IMR-90 (cell line): ENCODE data around the gene CCDC90B. TPM values are rescaled to one million over a fixed set of nuclear protein-coding genes. Genes with fewer than 3 reads are reported as not detected.

ENCODE experiments used
- ATAC-seq: fragments of 200-7000 bp; cut with Tn5 transposase; 2 replicates; pipeline ENCODE4 v1.9.1; 2020; ENCODE audit warnings: low read depth, mild to moderate bottlenecking, moderate library complexity
- BruUV-seq: library from RNA; stranded (reverse); fragments of 400-500 nt; replicated peaks from 2 replicates; lab custom pipeline; 2021; lab: Mats Ljungman, UMichigan
- CTCF ChIA-PET: fragments of 300-600 bp; formaldehyde crosslinking; extraction: SDS; loops from one replicate; lab custom pipeline; 2021; ENCODE audit warnings: antibody characterized with exemption; lab: Yijun Ruan, JAX
- POLR2A ChIA-PET: fragments of 300-600 bp; sonication (Branson Sonifier 250); formaldehyde crosslinking; loops from one replicate; lab custom pipeline; 2022; ENCODE audit warnings: antibody characterized with exemption; ENCODE audit not compliant: unreplicated experiment; lab: Charles Lee
- DNase-seq: peaks from one replicate; pipeline ENCODE4 v3.0.0; 2013
- H2AFZ ChIP-seq: replicated peaks from 2 replicates; pipeline ENCODE3; 2013; ENCODE audit warnings: low read length, mild to moderate bottlenecking; ENCODE audit not compliant: poor library complexity
- H2AK5ac ChIP-seq: 2 replicates; pipeline ENCODE4 v1.6.1; 2013; ENCODE audit warnings: low read depth, low read length, inconsistent platforms
- H2AK9ac ChIP-seq: replicated peaks from 2 replicates; pipeline ENCODE3; 2013; ENCODE audit warnings: mild to moderate bottlenecking, low read depth, low read length, moderate library complexity; ENCODE audit not compliant: poor library complexity
- H2BK120ac ChIP-seq: 2 replicates; pipeline ENCODE4 v1.6.1; 2013; ENCODE audit warnings: low read depth, low read length, inconsistent platforms
- H2BK15ac ChIP-seq: 3 replicates; pipeline ENCODE4 v1.6.1; 2013; ENCODE audit warnings: low read depth, low read length, inconsistent platforms
- H2BK20ac ChIP-seq: 2 replicates; pipeline ENCODE4 v1.6.1; 2013; ENCODE audit warnings: low read depth, mild to moderate bottlenecking, inconsistent platforms, low read length, moderate library complexity
- H2BK5ac ChIP-seq: 2 replicates; pipeline ENCODE4 v1.6.1; 2013; ENCODE audit warnings: mild to moderate bottlenecking, low read depth, low read length, inconsistent platforms; ENCODE audit not compliant: poor library complexity, severe bottlenecking
- H3K14ac ChIP-seq: replicated peaks from 2 replicates; pipeline ENCODE4 v1.6.1; 2013; ENCODE audit warnings: low read depth, low read length, inconsistent platforms
- H3K18ac ChIP-seq: 2 replicates; pipeline ENCODE4 v1.6.1; 2013; ENCODE audit warnings: low read depth, low read length, control low read depth
- H3K23ac ChIP-seq: 2 replicates; pipeline ENCODE4 v1.6.1; 2013; ENCODE audit warnings: low read depth, low read length, inconsistent platforms
- H3K27ac ChIP-seq: 2 replicates; pipeline ENCODE4 v1.5.1; 2013; ENCODE audit warnings: mild to moderate bottlenecking, control low read depth, low read length; ENCODE audit not compliant: insufficient read depth
- H3K27me3 ChIP-seq: 2 replicates; pipeline ENCODE4 v1.6.1; 2013; ENCODE audit warnings: low read length; ENCODE audit not compliant: control insufficient read depth, insufficient read depth
- H3K36me3 ChIP-seq: 2 replicates; pipeline ENCODE4 v1.6.1; 2013; ENCODE audit warnings: low read length, mixed read lengths; ENCODE audit not compliant: control insufficient read depth, insufficient read depth
- H3K4ac ChIP-seq: 2 replicates; pipeline ENCODE4 v1.6.1; 2013; ENCODE audit warnings: low read depth, low read length, inconsistent platforms
- H3K4me1 ChIP-seq: 2 replicates; pipeline ENCODE4 v1.6.1; 2013; ENCODE audit warnings: low read length, mixed read lengths; ENCODE audit not compliant: control insufficient read depth, insufficient read depth
- H3K4me2 ChIP-seq: 2 replicates; pipeline ENCODE4 v1.6.1; 2013; ENCODE audit warnings: low read depth, mild to moderate bottlenecking, control low read depth, low read length, moderate library complexity
- H3K4me3 ChIP-seq: 2 replicates; pipeline ENCODE4 v1.5.1; 2013; ENCODE audit warnings: low read depth, mild to moderate bottlenecking, control low read depth, low read length, moderate library complexity; ENCODE audit not compliant: insufficient read depth
- H3K56ac ChIP-seq: 2 replicates; pipeline ENCODE4 v1.6.1; 2013; ENCODE audit warnings: low read length, inconsistent platforms; ENCODE audit not compliant: insufficient read depth; ENCODE audit errors: extremely low read depth
- H3K79me1 ChIP-seq, 2 experiments: 2 replicates each; pipeline ENCODE4 v1.6.1; 2013; ENCODE audit warnings: low read length in 2 of 2, inconsistent platforms in 1 of 2, low read depth in 1 of 2
- H3K9ac ChIP-seq: 2 replicates; pipeline ENCODE4 v1.6.1; 2013; ENCODE audit warnings: low read depth, low read length, control low read depth
- H3K9me1 ChIP-seq: 2 replicates; pipeline ENCODE4 v1.6.1; 2013; ENCODE audit warnings: low read length, inconsistent platforms; ENCODE audit not compliant: insufficient read depth
- H3K9me3 ChIP-seq: 2 replicates; pipeline ENCODE4 v1.6.1; 2013; ENCODE audit warnings: low read length; ENCODE audit not compliant: control insufficient read depth, insufficient read depth
- H4K20me1 ChIP-seq: 2 replicates; pipeline ENCODE4 v1.6.1; 2013; ENCODE audit warnings: low read length, inconsistent platforms; ENCODE audit not compliant: insufficient read depth
- H4K5ac ChIP-seq: 2 replicates; pipeline ENCODE4 v1.6.1; 2013; ENCODE audit warnings: mild to moderate bottlenecking, low read depth, low read length, control low read depth
- H4K8ac ChIP-seq, 2 experiments: 2 replicates each; pipeline ENCODE4 v1.6.1; 2013; ENCODE audit warnings: low read depth in 2 of 2, low read length in 2 of 2, control low read depth in 1 of 2, inconsistent platforms in 1 of 2
- H4K91ac ChIP-seq: 2 replicates; pipeline ENCODE4 v1.6.1; 2013; ENCODE audit warnings: low read depth, low read length, inconsistent platforms; ENCODE audit not compliant: insufficient read depth
- BHLHE40 ChIP-seq: fragments of 150-350 bp; IDR thresholded peaks from 2 replicates; pipeline ENCODE4 v1.6.1; 2016; ENCODE audit warnings: mild to moderate bottlenecking, low read depth, low read length
- CEBPB ChIP-seq: IDR thresholded peaks from 2 replicates; pipeline ENCODE4 v1.6.1; 2012; ENCODE audit warnings: low read depth, low read length, improper control_type of control experiment
- CHD1 ChIP-seq: IDR thresholded peaks from 2 replicates; pipeline ENCODE4 v1.6.1; 2012; ENCODE audit warnings: low read depth, low read length, improper control_type of control experiment
- CTCF ChIP-seq: conservative IDR thresholded peaks from 2 replicates; pipeline ENCODE4 v1.5.1; 2012; ENCODE audit warnings: mild to moderate bottlenecking, low read depth, low read length, improper control_type of control experiment
- FOS ChIP-seq: fragments of 150-350 bp; IDR thresholded peaks from 2 replicates; pipeline ENCODE4 v1.6.1; 2016; ENCODE audit warnings: low read depth, low read length
- MAFK ChIP-seq: IDR thresholded peaks from 2 replicates; pipeline ENCODE4 v1.6.1; 2012; ENCODE audit warnings: low read depth, low read length, improper control_type of control experiment
- MAZ ChIP-seq: IDR thresholded peaks from 2 replicates; pipeline ENCODE4 v1.6.1; 2012; ENCODE audit warnings: low read depth, mild to moderate bottlenecking, low read length, improper control_type of control experiment, moderate library complexity, borderline replicate concordance
- MXI1 ChIP-seq: IDR thresholded peaks from 2 replicates; pipeline ENCODE4 v1.6.1; 2012; ENCODE audit warnings: low read depth, mild to moderate bottlenecking, low read length, moderate library complexity, borderline replicate concordance
- NFE2L2 ChIP-seq: fragments of 150-350 bp; IDR thresholded peaks from 2 replicates; pipeline ENCODE4 v1.6.1; 2016; ENCODE audit warnings: low read depth, mild to moderate bottlenecking, low read length
- RAD21 ChIP-seq: IDR thresholded peaks from 2 replicates; pipeline ENCODE4 v1.6.1; 2012; ENCODE audit warnings: low read length, improper control_type of control experiment
- RCOR1 ChIP-seq: IDR thresholded peaks from 2 replicates; pipeline ENCODE4 v1.6.1; 2012; ENCODE audit warnings: mild to moderate bottlenecking, low read length, improper control_type of control experiment; ENCODE audit not compliant: insufficient replicate concordance
- RFX5 ChIP-seq: IDR thresholded peaks from 2 replicates; pipeline ENCODE4 v1.8.0; 2012; ENCODE audit warnings: low read depth, mild to moderate bottlenecking, low read length, moderate library complexity
- USF2 ChIP-seq: fragments of 150-350 bp; IDR thresholded peaks from 2 replicates; pipeline ENCODE4 v1.6.1; 2017; ENCODE audit warnings: mild to moderate bottlenecking, antibody characterized with exemption, low read length, low read depth
- WGBS, 2 experiments: methylation state at CpG; one replicate each; pipeline versions ENCODE4 v1.1.5 to v1.1.7; 2013; ENCODE audit warnings: missing lambda C conversion rate in 2 of 2; ENCODE audit not compliant: insufficient read length in 1 of 2; ENCODE audit errors: extremely low coverage in 2 of 2; 5-methylcytosine and 5-hydroxymethylcytosine counted together
- dilution Hi-C: fragments of 300-500 bp; cut with HindIII; formaldehyde crosslinking; loops from one replicate; pipeline ENCODE4 v1.14.3; 2018; ENCODE audit warnings: low sequenced_read_pairs; ENCODE audit not compliant: unreplicated experiment
- in situ Hi-C: fragments of 300-500 bp; cut with MboI; formaldehyde crosslinking; loops from 3 replicates; pipeline ENCODE4 v1.14.3; 2019; ENCODE audit warnings: low sequenced_read_pairs, inconsistent platforms, mixed read lengths
- intact Hi-C: fragments of 100-400 bp; cut with micrococcal nuclease; formaldehyde crosslinking; loops from 2 replicates; pipeline ENCODE4 v1.10.0; 2022
- polyA plus RNA-seq, 3 experiments: library from polyadenylated mRNA; depleted of rRNA; stranded (reverse); fragments of >200 nt; gene quantifications; 2 replicates each; pipeline ENCODE4 v1.2.3, GENCODE V29; 2012; ENCODE audit warnings: low replicate concordance in 1 of 3
- total RNA-seq: library from RNA; depleted of rRNA; stranded (reverse); fragments of >200 nt; gene quantifications from 2 replicates; pipeline ENCODE4 v1.2.3, GENCODE V29; 2012
- TF ChIP-seq, protein P1 (sequence below): fragments of 150-350 bp; IDR thresholded peaks from 2 replicates; pipeline ENCODE4 v1.6.1; 2016; ENCODE audit warnings: low read depth, mild to moderate bottlenecking, low read length, moderate library complexity, borderline replicate concordance

CCDC90B gene
- total and polyA plus RNA-seq, 2 of the 4 experiments (the other 2 are of a cell fraction), result 35.8 to 43.7 TPM

- ChIA-PET CTCF (interaction anchor here (0.6 to 2.3 kb wide), 24 partner anchors 9 to 1321 kb away, joined by 3 to 10 read pairs (median 4); no protein-coding TSS in a partner anchor), POLR2A (no interaction called here)
- peak overlapping the region; percentile 82 for H2AFZ ChIP-seq
- 30% methylated on average over 2 of the region's 7 CpGs; no CpG with 5 or more reads in 1 of the 2 experiments for WGBS, 2 experiments
- H2BK20ac ChIP-seq, result no peak overlapping the region
- H3K18ac ChIP-seq, result no peak overlapping the region
- H3K27ac ChIP-seq, result no peak overlapping the region
- no peak overlapping the region for H3K4ac ChIP-seq
- H3K27me3 ChIP-seq, result peaks cover 4% of the 10 kb centered on the region; the same call in 1 of the 2 replicates
- H3K9ac ChIP-seq, result no peak overlapping the region
- H4K5ac ChIP-seq, result no peak overlapping the region
- H4K20me1 ChIP-seq, result no peaks in the 10 kb centered on the region
- BruUV-seq, result no TSS peak
- DNase-seq, result peak; percentile 73
- no peak overlapping the region for H3K56ac ChIP-seq
- no peaks in the 10 kb centered on the region for H3K79me1 ChIP-seq
- no peaks in the 10 kb centered on the region for H3K9me1 ChIP-seq
- in situ Hi-C loops, result loop anchor here (5.0 kb wide), 1 partner anchor 524 kb away; no protein-coding TSS in a partner anchor
- H3K4me3 ChIP-seq, result peak overlapping the region; percentile 17; the same call in 1 of the 2 replicates
- H2BK5ac ChIP-seq, result no peak overlapping the region
- peak; percentile 94 for ATAC-seq
- peak overlapping the region in 1 of 2 experiments; percentile 70; a peak in 2 of 4 replicates for H4K8ac ChIP-seq
- intact Hi-C loops, result loop anchor here (1.0 kb wide), 4 partner anchors 378 to 527 kb away; no protein-coding TSS in a partner anchor
- H4K91ac ChIP-seq, result no peak overlapping the region
- no peak overlapping the region; the same call in 1 of the 2 replicates for H3K14ac ChIP-seq
- no peaks in the 10 kb centered on the region for H3K9me3 ChIP-seq
- no peak overlapping the region for H2AK5ac ChIP-seq
- dilution Hi-C loops, result no loop called here
- no peaks in the 10 kb centered on the region for H3K4me1 ChIP-seq
- H3K36me3 ChIP-seq, result no peaks in the 10 kb centered on the region
- peak overlapping the region; percentile 83 for H3K4me2 ChIP-seq
- H2BK120ac ChIP-seq, result no peak overlapping the region
- H2BK15ac ChIP-seq, result no peak overlapping the region
- H3K23ac ChIP-seq, result no peak overlapping the region
- no peak overlapping the region for H2AK9ac ChIP-seq
- TF ChIP-seq BHLHE40, result no peak
- no peak for TF ChIP-seq MXI1
- TF ChIP-seq NFE2L2, result no peak
- TF ChIP-seq RCOR1, result no peak
- no peak for TF ChIP-seq USF2
- TF ChIP-seq CEBPB, result no peak
- TF ChIP-seq, protein P1, sequence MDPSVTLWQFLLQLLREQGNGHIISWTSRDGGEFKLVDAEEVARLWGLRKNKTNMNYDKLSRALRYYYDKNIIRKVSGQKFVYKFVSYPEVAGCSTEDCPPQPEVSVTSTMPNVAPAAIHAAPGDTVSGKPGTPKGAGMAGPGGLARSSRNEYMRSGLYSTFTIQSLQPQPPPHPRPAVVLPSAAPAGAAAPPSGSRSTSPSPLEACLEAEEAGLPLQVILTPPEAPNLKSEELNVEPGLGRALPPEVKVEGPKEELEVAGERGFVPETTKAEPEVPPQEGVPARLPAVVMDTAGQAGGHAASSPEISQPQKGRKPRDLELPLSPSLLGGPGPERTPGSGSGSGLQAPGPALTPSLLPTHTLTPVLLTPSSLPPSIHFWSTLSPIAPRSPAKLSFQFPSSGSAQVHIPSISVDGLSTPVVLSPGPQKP, result no peak
- TF ChIP-seq MAFK, result no peak
- TF ChIP-seq FOS, result no peak
- no peak for TF ChIP-seq CHD1
- no peak for TF ChIP-seq RFX5
- peak; percentile 67 for TF ChIP-seq RAD21
- TF ChIP-seq MAZ, result no peak
- TF ChIP-seq CTCF, result peak; percentile 77
Measured at GRCh38 chr11:83292709-83293456, 6.7 kb upstream of the CCDC90B start.
